Transverse colon (tissue), 3 donors: ENCODE results near the gene THBS4.

Experiments
- CTCF ChIP-seq, 5 experiments: fragments of 200-600 bp in 3 of 5; fragments of 450-650 bp in 2 of 5; sonication (generic) in 3 of 5; IDR thresholded peaks; 1 replicate in 2 of 5; 2 replicates in 3 of 5; pipeline ENCODE4 v1.5.1; 2016 to 2017; ENCODE audit warnings: antibody characterized with exemption in 5 of 5, inconsistent platforms in 3 of 5, mild to moderate bottlenecking in 2 of 5, moderate library complexity in 1 of 5
- POLR2A ChIP-seq: fragments of 450-650 bp; IDR thresholded peaks from one replicate; pipeline ENCODE4 v1.6.1; 2016; ENCODE audit warnings: antibody characterized with exemption, mild to moderate bottlenecking, moderate library complexity

- TF ChIP-seq POLR2A, result no peak
- TF ChIP-seq CTCF (IDR thresholded peaks at IDR 0.05), result no peak
Measured at GRCh38 chr5:80002677-80003076, 32.5 kb upstream of the THBS4 start.
